ENCODE measurements around the gene GRID2IP.

DNA sequence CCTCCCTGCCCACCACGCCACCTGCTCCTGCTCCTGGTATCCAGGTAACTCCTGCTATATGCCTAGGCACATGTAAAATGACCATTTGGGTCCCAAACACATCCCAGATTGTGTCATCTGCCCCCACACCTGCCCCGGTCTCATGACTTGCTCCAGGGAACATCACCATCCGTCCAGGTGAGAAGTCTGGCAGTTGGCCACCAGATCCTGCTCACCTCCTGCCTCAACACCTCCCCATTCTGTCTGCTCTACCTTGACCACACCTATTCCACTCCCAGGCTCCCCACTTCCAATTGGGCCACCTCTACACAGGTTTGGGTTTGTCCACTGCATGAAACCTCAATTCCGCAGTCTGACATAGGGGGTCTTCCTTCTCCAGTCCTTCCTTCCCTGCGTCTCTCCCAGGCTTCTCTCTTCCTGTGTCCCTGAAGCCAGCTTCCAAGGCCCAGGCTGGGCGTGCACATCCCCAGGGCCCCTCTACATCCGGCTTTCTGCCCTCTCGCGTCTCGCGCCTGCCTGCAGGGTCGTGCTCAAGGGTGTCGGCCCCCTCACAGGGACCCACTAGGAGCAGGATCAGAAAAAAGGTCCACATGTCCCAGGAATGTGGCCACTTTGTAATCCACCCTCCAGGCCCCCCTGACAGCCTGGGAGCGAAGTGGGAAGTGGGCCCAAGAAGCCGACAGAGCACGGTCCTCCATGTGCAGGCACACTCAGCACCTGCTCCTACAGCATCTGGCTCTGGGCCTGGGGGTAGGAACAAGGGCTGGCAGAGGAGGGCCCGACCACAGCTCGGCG, 54.2 kb downstream of the GRID2IP start:
- TF ChIP-seq CTCF (IDR thresholded peaks at IDR 0.05; ENCODE audit: control extremely low read depth in 1 of 3, insufficient read depth in 1 of 3, low read depth in 1 of 3, low read length in 3 of 3) (no peak), TAF1 (IDR thresholded peaks at IDR 0.05; ENCODE audit: low read depth, low read length) (no peak), HDAC6 (IDR thresholded peaks at IDR 0.05; ENCODE audit: low read depth, low read length) (no peak)
